Prostate gland (tissue), 2 donors: Measurements from ENCODE around the gene EIF2S2. TPM values are rescaled to one million over a fixed set of nuclear protein-coding genes. Genes with fewer than 3 reads are reported as not detected.

Source experiments
- DNase-seq: peaks from one replicate; pipeline ENCODE4 v3.0.0-alpha.2; 2019; ENCODE audit warnings: low spot score
- H3K27ac ChIP-seq, 2 donors: fragments of 200-600 bp; sonication (generic); 2 replicates each; pipeline ENCODE4 v1.5.1; 2017 to 2019
- H3K27me3 ChIP-seq: fragments of 200-600 bp; sonication (generic); replicated peaks from 2 replicates; pipeline ENCODE4 v1.5.1; 2019; ENCODE audit not compliant: insufficient read depth
- H3K36me3 ChIP-seq, 2 donors: fragments of 200-600 bp; sonication (generic); 1 replicate in 1 of 2; 2 replicates in 1 of 2; pipeline versions ENCODE4 v1.5.1 to v1.8.1; 2017 to 2019
- H3K4me1 ChIP-seq: fragments of 200-600 bp; sonication (generic); replicated peaks from 2 replicates; pipeline ENCODE4 v1.5.1; 2019
- H3K4me3 ChIP-seq, 2 donors: fragments of 200-600 bp; sonication (generic); 2 replicates each; pipeline ENCODE4 v1.5.1; 2017 to 2019
- H3K9me3 ChIP-seq: fragments of 200-600 bp; sonication (generic); 2 replicates; pipeline ENCODE4 v1.5.1; 2017
- CTCF ChIP-seq, 4 experiments: fragments of 200-600 bp in 2 of 4; fragments of 450-650 bp in 2 of 4; sonication (generic) in 2 of 4; IDR thresholded peaks; 1 replicate in 3 of 4; 2 replicates in 1 of 4; pipeline ENCODE4 v1.5.1; 2016 to 2019; ENCODE audit warnings: antibody characterized with exemption in 4 of 4, mild to moderate bottlenecking in 2 of 4, moderate library complexity in 2 of 4
- POLR2A ChIP-seq: fragments of 450-650 bp; IDR thresholded peaks from one replicate; pipeline ENCODE4 v1.6.1; 2016; ENCODE audit warnings: antibody characterized with exemption, mild to moderate bottlenecking
- POLR2AphosphoS5 ChIP-seq: sonication (generic); formaldehyde crosslinking; IDR thresholded peaks from one replicate; pipeline ENCODE4 v1.6.1; 2017; ENCODE audit warnings: antibody characterized with exemption
- WGBS: methylation state at CpG from one replicate; pipeline ENCODE4 v1.1.5; 2018; 5-methylcytosine and 5-hydroxymethylcytosine counted together
- intact Hi-C: fragments of 100-400 bp; cut with DNase I; formaldehyde crosslinking; loops from one replicate; pipeline ENCODE4 v1.14.2; 2022
- total RNA-seq, 2 donors: library from RNA; depleted of rRNA; stranded (reverse); fragments of >200 nt; gene quantifications; one replicate each; pipeline ENCODE4 v1.1.0, GENCODE V29; 2016

EIF2S2 gene
- total RNA-seq, 2 donors from 2014 or later, result 32.7 to 41.0 TPM

- H3K4me3 ChIP-seq, result no peak overlapping the region
- H3K27ac ChIP-seq, result no peak overlapping the region
- peaks cover 4% of the 10 kb centered on the region for H3K4me1 ChIP-seq
- no peaks in the 10 kb centered on the region for H3K27me3 ChIP-seq
- H3K9me3 ChIP-seq, result no peaks in the 10 kb centered on the region
- intact Hi-C loops, result no loop called here
- WGBS, result 90% methylated on average over 2 of the region's 2 CpGs
- H3K36me3 ChIP-seq, result peaks cover 0 to 12% of the 10 kb centered on the region in 2 donors
- no peak for TF ChIP-seq POLR2AphosphoS5
- TF ChIP-seq CTCF (IDR thresholded peaks at IDR 0.05), result no peak
- no peak for TF ChIP-seq POLR2A
- DNase-seq, result no peak
Observed at GRCh38 chr20:34093895-34094294, 18.1 kb downstream of the EIF2S2 start.

DNA sequence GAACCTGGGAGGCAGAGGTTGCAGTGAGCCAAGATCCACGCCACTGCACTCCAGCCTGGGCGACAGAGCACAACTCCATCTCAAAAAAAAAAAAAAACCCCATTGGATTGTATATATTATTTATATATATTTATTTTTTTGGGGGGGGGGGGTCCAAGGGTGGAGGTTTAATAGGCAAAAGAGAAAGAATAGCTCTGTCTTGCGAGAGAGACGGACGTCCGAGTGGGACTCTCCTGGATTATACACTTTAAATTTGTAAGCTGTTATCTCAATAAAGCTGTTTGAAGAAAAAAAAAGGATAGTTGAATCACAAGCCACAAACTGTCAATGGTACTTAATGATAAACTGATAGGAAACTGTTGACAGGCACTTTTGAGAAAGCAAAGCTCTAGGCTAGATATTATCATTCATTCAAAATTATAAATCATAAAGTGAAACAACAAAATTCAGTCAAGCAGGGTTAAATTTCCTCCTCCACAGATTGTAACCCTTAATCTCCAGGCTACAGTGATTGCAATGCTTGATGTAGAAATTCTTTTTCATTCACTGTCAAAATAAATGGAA is 20.3 kb downstream of the EIF2S2 start:
- no peak for DNase-seq
- TF ChIP-seq POLR2AphosphoS5, result no peak
- no peak for TF ChIP-seq CTCF (IDR thresholded peaks at IDR 0.05)
- no peak for TF ChIP-seq POLR2A
- H3K27ac ChIP-seq, result no peak overlapping the region
- no peaks in the 10 kb centered on the region for H3K27me3 ChIP-seq
- peaks cover 4% of the 10 kb centered on the region for H3K4me1 ChIP-seq
- peaks cover 0 to 12% of the 10 kb centered on the region in 2 donors for H3K36me3 ChIP-seq
- no peak overlapping the region for H3K4me3 ChIP-seq
- 95% methylated on average over 6 of the region's 6 CpGs for WGBS
- H3K9me3 ChIP-seq, result no peaks in the 10 kb centered on the region
- intact Hi-C loops, result no loop called here

GRCh38 chr20:34090645-34091044 is 21.4 kb downstream of the EIF2S2 start:
- intact Hi-C loops, result no loop called here
- H3K9me3 ChIP-seq, result no peaks in the 10 kb centered on the region
- no peak overlapping the region for H3K4me3 ChIP-seq
- TF ChIP-seq POLR2AphosphoS5 (no peak), CTCF (IDR thresholded peaks at IDR 0.05) (no peak)
- H3K27ac ChIP-seq, result peak overlapping the region in 1 of 2 donors; percentile 40
- H3K36me3 ChIP-seq, result peaks cover 0 to 7% of the 10 kb centered on the region in 2 donors
- whole genome bisulfite sequencing, result 93% methylated on average over 2 of the region's 2 CpGs
- no peaks in the 10 kb centered on the region for H3K27me3 ChIP-seq
- peaks cover 4% of the 10 kb centered on the region for H3K4me1 ChIP-seq
- no peak for DNase-seq

- peaks cover 4% of the 10 kb centered on the region for H3K4me1 ChIP-seq
- H3K27ac ChIP-seq, result peak overlapping the region; percentile 40 to 47
- peak; percentile 52 for DNase-seq
- H3K36me3 ChIP-seq, result peaks cover 0 to 6% of the 10 kb centered on the region in 2 donors
- intact Hi-C loops, result no loop called here
- no peaks in the 10 kb centered on the region for H3K9me3 ChIP-seq
- H3K4me3 ChIP-seq, result no peak overlapping the region
- H3K27me3 ChIP-seq, result no peaks in the 10 kb centered on the region
- 41% methylated on average over 13 of the region's 13 CpGs for WGBS
- no peak for TF ChIP-seq CTCF (IDR thresholded peaks at IDR 0.05)
- TF ChIP-seq POLR2A, result no peak
- TF ChIP-seq POLR2AphosphoS5, result peak; percentile 65
Observed at GRCh38 chr20:34089655-34090345, 22.2 kb downstream of the EIF2S2 start.

- WGBS, result 84% methylated on average over 5 of the region's 5 CpGs
- Histone ChIP-seq H3K36me3 (peaks cover 0 to 4% of the 10 kb centered on the region in 2 donors), H3K4me1 (peaks cover 4% of the 10 kb centered on the region), H3K4me3 (no peak overlapping the region), H3K9me3 (no peaks in the 10 kb centered on the region), H3K27me3 (no peaks in the 10 kb centered on the region), H3K27ac (no peak overlapping the region)
- no peak for DNase-seq
- TF ChIP-seq POLR2AphosphoS5 (no peak), CTCF (IDR thresholded peaks at IDR 0.05) (no peak), POLR2A (no peak)
- intact Hi-C loops, result no loop called here
Observed at GRCh38 chr20:34089175-34089479, 22.9 kb downstream of the EIF2S2 start.
